Uterus (tissue), 4 donors: Measurements from ENCODE around the gene TKT. TPM values are rescaled to one million over a fixed set of nuclear protein-coding genes. Genes with fewer than 3 reads are reported as not detected.

ENCODE experiments used
- DNase-seq, 2 donors: peaks; one replicate each; pipeline ENCODE4 v3.0.0-alpha.2; 2019 to 2020
- H3K27ac ChIP-seq, 2 donors: fragments of 200-600 bp; sonication (generic); 1 replicate in 1 of 2; 2 replicates in 1 of 2; pipeline ENCODE4 v1.5.1; 2016 to 2018
- H3K27me3 ChIP-seq, 2 donors: fragments of 200-600 bp; sonication (generic); one replicate each; pipeline ENCODE4 v1.5.1; 2018 to 2019; ENCODE audit warnings: control low read depth in 1 of 2
- H3K36me3 ChIP-seq, 2 donors: fragments of 200-600 bp; sonication (generic); one replicate each; pipeline ENCODE4 v1.5.1; 2019; ENCODE audit warnings: control low read depth in 1 of 2
- H3K4me1 ChIP-seq, 2 donors: fragments of 200-600 bp; sonication (generic); one replicate each; pipeline ENCODE4 v1.5.1; 2018 to 2019; ENCODE audit warnings: control low read depth in 1 of 2
- H3K4me3 ChIP-seq, 2 donors: fragments of 200-600 bp; sonication (generic); 1 replicate in 1 of 2; 2 replicates in 1 of 2; pipeline ENCODE4 v1.5.1; 2018 to 2019; ENCODE audit warnings: mild to moderate bottlenecking in 1 of 2
- H3K9me3 ChIP-seq, 2 donors: fragments of 200-600 bp; sonication (generic); one replicate each; pipeline ENCODE4 v1.5.1; 2019; ENCODE audit warnings: control low read depth in 1 of 2
- CTCF ChIP-seq, 4 experiments: fragments of 200-600 bp in 2 of 4; fragments of 450-650 bp in 2 of 4; sonication (generic) in 2 of 4; IDR thresholded peaks; one replicate each; pipeline ENCODE4 v1.5.1; 2016 to 2019; ENCODE audit warnings: antibody characterized with exemption in 4 of 4, mild to moderate bottlenecking in 2 of 4, moderate library complexity in 1 of 4
- POLR2A ChIP-seq, 2 donors: fragments of 450-650 bp; IDR thresholded peaks; one replicate each; pipeline ENCODE4 v1.6.1; 2016; ENCODE audit warnings: antibody characterized with exemption in 2 of 2, mild to moderate bottlenecking in 1 of 2, moderate library complexity in 1 of 2
- intact Hi-C: fragments of 100-400 bp; cut with DNase I; formaldehyde crosslinking; loops from one replicate; pipeline ENCODE4 v1.15.1; 2023; ENCODE audit warnings: low total_unique reads
- total RNA-seq, 4 donors: library from RNA; depleted of rRNA in 3 of 4; stranded (reverse); fragments of >200 nt in 3 of 4; gene quantifications; one replicate each; pipeline versions ENCODE4 v1.1.0 to v1.2.4, GENCODE V29; 2014 to 2023
- donor health status: DM: yes; HTN: yes; CAD: no.

Gene TKT
- total RNA-seq, 4 donors from 2014 or later, result 74.5 to 113 (median 84.6) TPM

GRCh38 chr3:53221827-53222182, 34.0 kb downstream of the TKT start:
- no peak overlapping the region for H3K4me3 ChIP-seq
- TF ChIP-seq CTCF (IDR thresholded peaks at IDR 0.05) (no peak), POLR2A (IDR thresholded peaks at IDR 0.05) (no peak)
- no peak overlapping the region for H3K27ac ChIP-seq
- H3K4me1 ChIP-seq, result no peaks in the 10 kb centered on the region
- H3K9me3 ChIP-seq, result no peaks in the 10 kb centered on the region
- H3K36me3 ChIP-seq, result no peaks in the 10 kb centered on the region
- intact Hi-C loops, result no loop called here
- no peak for DNase-seq
- H3K27me3 ChIP-seq, result no peaks in the 10 kb centered on the region

GRCh38 chr3:53221345-53221744, 34.5 kb downstream of the TKT start:
- no peak for TF ChIP-seq CTCF (IDR thresholded peaks at IDR 0.05)
- no peak for TF ChIP-seq POLR2A (IDR thresholded peaks at IDR 0.05)
- no peak overlapping the region for H3K4me3 ChIP-seq
- H3K27me3 ChIP-seq, result no peaks in the 10 kb centered on the region
- no peak for DNase-seq
- H3K27ac ChIP-seq, result no peak overlapping the region
- no peaks in the 10 kb centered on the region for H3K36me3 ChIP-seq
- no peaks in the 10 kb centered on the region for H3K9me3 ChIP-seq
- intact Hi-C loops, result no loop called here
- H3K4me1 ChIP-seq, result no peaks in the 10 kb centered on the region

GRCh38 chr3:53219895-53220483, 35.8 kb downstream of the TKT start:
- H3K4me1 ChIP-seq, result no peaks in the 10 kb centered on the region
- H3K27me3 ChIP-seq, result no peaks in the 10 kb centered on the region
- DNase-seq, result peak; percentile 56 to 63
- no peaks in the 10 kb centered on the region for H3K36me3 ChIP-seq
- H3K4me3 ChIP-seq, result no peak overlapping the region
- no peak overlapping the region for H3K27ac ChIP-seq
- intact Hi-C loops, result no loop called here
- TF ChIP-seq CTCF (IDR thresholded peaks at IDR 0.05) (peak; percentile 57 to 72 (median 66)), POLR2A (IDR thresholded peaks at IDR 0.05) (no peak)
- H3K9me3 ChIP-seq, result no peaks in the 10 kb centered on the region

- no peak for DNase-seq
- Histone ChIP-seq H3K27ac (no peak overlapping the region), H3K27me3 (no peaks in the 10 kb centered on the region), H3K9me3 (no peaks in the 10 kb centered on the region), H3K4me1 (no peaks in the 10 kb centered on the region), H3K36me3 (no peaks in the 10 kb centered on the region), H3K4me3 (no peak overlapping the region)
- TF ChIP-seq POLR2A (IDR thresholded peaks at IDR 0.05) (no peak), CTCF (IDR thresholded peaks at IDR 0.05) (no peak)
- intact Hi-C loops, result no loop called here
These were observed 37.7 kb downstream of the TKT start for GRCh38 chr3:53218131-53218530.

GRCh38 chr3:53217175-53217574, 38.6 kb downstream of the TKT start:
- no peak for DNase-seq
- intact Hi-C loops, result no loop called here

More at GRCh38 chr3:53217175-53217574, 38.6 kb downstream of the TKT start:
- Histone ChIP-seq H3K4me3 (no peak overlapping the region), H3K9me3 (no peaks in the 10 kb centered on the region), H3K4me1 (no peaks in the 10 kb centered on the region), H3K36me3 (no peaks in the 10 kb centered on the region), H3K27ac (no peak overlapping the region), H3K27me3 (no peaks in the 10 kb centered on the region)
- TF ChIP-seq CTCF (IDR thresholded peaks at IDR 0.05) (no peak), POLR2A (IDR thresholded peaks at IDR 0.05) (no peak)
